Activated naive CD4-positive, alpha-beta T cell treated with anti-CD3 and anti-CD28 coated beads for 36 hours (primary cell): Measurements from ENCODE around the gene CEACAM21. TPM values are rescaled to one million over a fixed set of nuclear protein-coding genes. Genes with fewer than 3 reads are reported as not detected.

ENCODE experiments used
- CTCF ChIA-PET: fragments of 350-600 bp; sonication (Branson Sonifier 250); formaldehyde crosslinking; loops from one replicate; lab custom pipeline; 2021; ENCODE audit warnings: antibody characterized with exemption; lab: Charles Lee
- DNase-seq: peaks from one replicate; pipeline ENCODE4 v3.0.0-alpha.2; 2020
- H3K27ac Mint-ChIP-seq: one replicate; pipeline ENCODE4 v1.8.0; 2021; ENCODE audit warnings: mild to moderate bottlenecking, mixed read lengths
- H3K27me3 Mint-ChIP-seq: one replicate; pipeline ENCODE4 v1.8.0; 2021; ENCODE audit warnings: low read depth, mixed read lengths
- H3K36me3 Mint-ChIP-seq: one replicate; pipeline ENCODE4 v1.8.0; 2021; ENCODE audit warnings: low read depth, mixed read lengths
- H3K4me1 Mint-ChIP-seq: one replicate; pipeline ENCODE4 v1.8.0; 2021; ENCODE audit warnings: low read depth, mixed read lengths
- H3K4me3 Mint-ChIP-seq: one replicate; pipeline ENCODE4 v1.8.0; 2021; ENCODE audit warnings: mild to moderate bottlenecking, moderate library complexity, mixed read lengths
- H3K9me3 Mint-ChIP-seq: one replicate; pipeline ENCODE4 v1.8.0; 2021; ENCODE audit warnings: mixed read lengths
- intact Hi-C: fragments of 100-400 bp; cut with micrococcal nuclease; formaldehyde crosslinking; loops from one replicate; pipeline ENCODE4 v1.15.1; 2023
- total RNA-seq, 2 experiments: library from RNA; stranded (reverse); gene quantifications; one replicate each; pipeline ENCODE4 v1.2.3, GENCODE V29; 2021

Gene CEACAM21
- 10 to 100 TPM; 32.2 to 33.6 TPM for total RNA-seq

GRCh38 chr19:41575998-41576397, at the start of gene CEACAM21:
Gene CEACAM21, plus strand, starts transcription at chr19:41576166. Its CDS starts 109 bp downstream, at chr19:41576275.
- Mint-ChIP-seq H3K4me3 (peak within 1 kb of the TSS; percentile 78), H3K27ac (peak within 1 kb of the TSS; percentile 75), H3K4me1 (peaks cover 21% of the 10 kb centered on the region), H3K27me3 (no peaks in the 10 kb centered on the region), H3K36me3 (peaks cover 17% of the 10 kb centered on the region), H3K9me3 (peaks cover 6% of the 10 kb centered on the region)
- intact Hi-C loops: loop anchor here (1.0 to 10.0 kb wide), 2 partner anchors 19 to 371 kb away; no protein-coding TSS in a partner anchor
- DNase-seq: peak; percentile 82
- CTCF ChIA-PET: interaction anchor here (1.0 to 14.9 kb wide), 6 partner anchors 13 to 136 kb away, joined by 3 to 171 read pairs (median 8); no protein-coding TSS in a partner anchor

DNA sequence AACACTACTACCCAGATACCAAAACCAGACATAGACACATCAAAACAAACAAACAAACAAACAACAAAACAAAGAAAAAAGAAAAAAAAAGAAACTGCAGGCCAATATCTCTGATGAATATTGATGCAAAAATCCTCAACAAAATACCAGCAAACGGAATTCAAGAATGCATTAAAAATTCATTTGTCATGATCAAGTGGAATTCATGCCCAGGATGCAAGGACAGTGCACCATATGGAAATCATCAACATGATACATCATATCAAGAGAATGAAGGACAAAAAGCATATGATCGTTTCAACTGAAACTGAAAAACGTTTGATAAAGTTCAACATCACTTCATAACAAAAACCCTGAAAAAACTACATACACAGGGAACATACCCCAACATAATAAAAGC, 48.9 kb upstream of the CEACAM21 start:
- H3K9me3 Mint-ChIP-seq: peaks cover 25% of the 10 kb centered on the region
- intact Hi-C loops: no loop called here
- H3K27me3 Mint-ChIP-seq: no peaks in the 10 kb centered on the region
- no peak overlapping the region for H3K4me3 Mint-ChIP-seq
- CTCF ChIA-PET: interaction anchor here (1.1 kb wide), 1 partner anchor 45 kb away, joined by 3 read pairs; no protein-coding TSS in a partner anchor
- peaks cover 32% of the 10 kb centered on the region for H3K4me1 Mint-ChIP-seq
- H3K36me3 Mint-ChIP-seq: peaks cover 15% of the 10 kb centered on the region
- no peak overlapping the region for H3K27ac Mint-ChIP-seq
- DNase-seq: no peak

DNA sequence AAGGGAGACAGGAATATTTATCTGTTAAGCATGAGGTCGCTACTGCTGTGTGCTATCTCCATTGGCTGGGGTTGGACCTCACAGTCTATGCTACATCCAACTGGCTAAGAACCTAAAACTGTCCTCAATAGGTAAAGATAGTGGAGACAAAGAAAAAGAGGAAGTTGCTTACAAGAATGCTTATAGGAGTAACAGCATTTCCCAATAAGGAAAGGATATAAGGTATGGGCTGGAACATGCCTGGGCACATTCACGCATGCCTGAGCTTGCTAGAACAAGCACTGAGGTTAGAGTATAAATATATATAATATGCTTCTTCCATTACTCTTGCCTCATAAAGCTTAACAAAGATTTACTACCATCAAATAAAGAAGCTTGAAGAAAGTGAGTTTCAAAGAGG, 47.9 kb upstream of the CEACAM21 start:
- CTCF ChIA-PET: interaction anchor here (1.0 to 1.1 kb wide), 3 partner anchors 17 to 79 kb away, joined by 3 read pairs; no protein-coding TSS in a partner anchor
- H3K4me1 Mint-ChIP-seq: peaks cover 25% of the 10 kb centered on the region
- intact Hi-C loops: no loop called here
- peaks cover 28% of the 10 kb centered on the region for H3K9me3 Mint-ChIP-seq
- H3K4me3 Mint-ChIP-seq: no peak overlapping the region
- H3K36me3 Mint-ChIP-seq: peaks cover 17% of the 10 kb centered on the region
- no peak for DNase-seq
- peak overlapping the region; percentile 69 for H3K27ac Mint-ChIP-seq
- H3K27me3 Mint-ChIP-seq: no peaks in the 10 kb centered on the region

- Mint-ChIP-seq H3K4me1 (peaks cover 37% of the 10 kb centered on the region), H3K9me3 (peaks cover 28% of the 10 kb centered on the region), H3K27ac (peak overlapping the region; percentile 38), H3K27me3 (no peaks in the 10 kb centered on the region), H3K36me3 (peaks cover 17% of the 10 kb centered on the region), H3K4me3 (no peak overlapping the region)
- CTCF ChIA-PET: interaction anchor here (3.2 kb wide), 1 partner anchor 34 kb away, joined by 16 read pairs; no protein-coding TSS in a partner anchor
- DNase-seq: no peak
- intact Hi-C loops: loop anchor here (5.0 kb wide), 1 partner anchor 267 kb away; the partner anchor contains the start of gene HNRNPUL1
Observed at GRCh38 chr19:41529484-41530183, 46.3 kb upstream of the CEACAM21 start.

DNA sequence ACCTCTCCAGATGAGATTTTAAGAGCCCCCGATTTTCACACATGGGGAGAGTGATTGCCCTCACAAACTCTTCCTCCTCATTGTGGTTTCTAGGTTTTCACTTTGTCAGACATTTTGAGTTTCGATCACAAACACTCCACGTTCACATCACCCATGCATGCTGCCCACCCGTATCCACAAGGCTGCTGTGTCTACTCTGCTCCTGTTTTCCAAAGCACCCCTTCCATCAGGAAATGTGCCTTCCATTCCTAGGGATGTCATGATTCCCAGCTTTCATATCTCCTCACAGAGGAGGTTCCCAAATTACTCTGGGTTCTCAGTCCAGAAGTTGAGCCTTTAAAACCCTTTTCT, 45.8 kb upstream of the CEACAM21 start:
- intact Hi-C loops: loop anchor here (5.0 kb wide), 1 partner anchor 268 kb away; the partner anchor contains the start of gene HNRNPUL1
- Mint-ChIP-seq H3K4me3 (no peak overlapping the region), H3K36me3 (peaks cover 17% of the 10 kb centered on the region), H3K9me3 (peaks cover 28% of the 10 kb centered on the region), H3K27ac (peak overlapping the region; percentile 38), H3K27me3 (no peaks in the 10 kb centered on the region), H3K4me1 (peaks cover 42% of the 10 kb centered on the region)
- CTCF ChIA-PET: interaction anchor here (0.8 to 3.2 kb wide), 2 partner anchors 33 to 81 kb away, joined by 3 to 16 read pairs; no protein-coding TSS in a partner anchor
- DNase-seq: no peak

- H3K36me3 Mint-ChIP-seq: peaks cover 17% of the 10 kb centered on the region
- intact Hi-C loops: loop anchor here (1.0 to 5.0 kb wide), 2 partner anchors 10 to 269 kb away; partner anchors contain the start of gene HNRNPUL1
- no peak for DNase-seq
- no peaks in the 10 kb centered on the region for H3K27me3 Mint-ChIP-seq
- CTCF ChIA-PET: interaction anchor here (0.6 to 3.2 kb wide), 7 partner anchors 22 to 116 kb away, joined by 3 to 16 read pairs (median 6); no protein-coding TSS in a partner anchor
- H3K27ac Mint-ChIP-seq: peak overlapping the region; percentile 90
- H3K4me1 Mint-ChIP-seq: peaks cover 44% of the 10 kb centered on the region
- H3K9me3 Mint-ChIP-seq: peaks cover 28% of the 10 kb centered on the region
- H3K4me3 Mint-ChIP-seq: peak overlapping the region; percentile 78
Observed at GRCh38 chr19:41530761-41531301, 45.1 kb upstream of the CEACAM21 start.

DNA sequence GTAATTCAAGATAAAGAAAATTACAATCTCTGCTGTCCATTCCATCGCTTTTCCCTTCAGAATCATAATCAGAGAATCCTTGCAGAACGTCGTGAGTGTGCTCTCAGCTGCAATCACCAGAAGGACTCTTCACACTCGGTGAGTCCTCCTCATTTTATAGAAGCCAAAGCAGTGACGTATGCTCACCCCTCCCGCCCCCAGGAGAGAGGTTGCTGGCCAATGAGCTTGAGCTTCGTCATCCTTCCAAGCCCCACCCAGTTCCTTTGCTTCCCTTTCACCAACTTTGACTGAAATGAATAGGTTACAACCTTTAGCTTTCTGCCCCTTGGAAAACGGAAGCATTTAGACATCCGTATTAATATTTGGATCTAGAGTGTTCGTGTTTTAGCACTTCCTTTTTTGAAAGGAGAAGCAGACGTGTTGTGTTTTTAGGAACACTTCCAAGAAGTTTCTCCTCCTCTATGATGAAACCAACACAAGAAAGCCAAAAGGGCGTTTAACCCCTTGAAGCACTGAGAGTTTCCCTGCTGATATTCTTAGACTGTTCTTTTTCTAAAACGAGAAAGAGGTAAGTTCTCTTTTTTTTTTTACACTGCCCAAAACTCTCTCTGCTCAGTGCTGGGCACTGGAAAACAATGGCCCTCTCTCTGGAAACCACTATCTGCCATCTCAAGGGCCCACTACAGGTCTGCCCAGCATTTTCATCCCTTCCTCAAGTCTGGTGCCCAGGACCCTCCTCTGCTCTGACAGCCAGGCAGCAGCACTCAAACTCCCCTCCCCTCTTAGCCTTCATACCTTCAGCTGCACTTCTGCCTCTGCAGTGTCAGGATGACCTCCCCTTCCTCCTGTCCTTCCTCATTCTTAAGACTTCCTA, 44.3 kb upstream of the CEACAM21 start:
- Mint-ChIP-seq H3K9me3 (peaks cover 28% of the 10 kb centered on the region), H3K27ac (peak overlapping the region; percentile 90), H3K4me1 (peaks cover 52% of the 10 kb centered on the region), H3K36me3 (peaks cover 20% of the 10 kb centered on the region), H3K27me3 (no peaks in the 10 kb centered on the region), H3K4me3 (peak overlapping the region; percentile 78)
- DNase-seq: peak; percentile 95
- intact Hi-C loops: loop anchor here (1.0 to 5.0 kb wide), 2 partner anchors 10 to 269 kb away; partner anchors contain the start of gene HNRNPUL1
- CTCF ChIA-PET: interaction anchor here (0.6 to 3.2 kb wide), 11 partner anchors 11 to 269 kb away, joined by 3 to 16 read pairs (median 7); no protein-coding TSS in a partner anchor

DNA sequence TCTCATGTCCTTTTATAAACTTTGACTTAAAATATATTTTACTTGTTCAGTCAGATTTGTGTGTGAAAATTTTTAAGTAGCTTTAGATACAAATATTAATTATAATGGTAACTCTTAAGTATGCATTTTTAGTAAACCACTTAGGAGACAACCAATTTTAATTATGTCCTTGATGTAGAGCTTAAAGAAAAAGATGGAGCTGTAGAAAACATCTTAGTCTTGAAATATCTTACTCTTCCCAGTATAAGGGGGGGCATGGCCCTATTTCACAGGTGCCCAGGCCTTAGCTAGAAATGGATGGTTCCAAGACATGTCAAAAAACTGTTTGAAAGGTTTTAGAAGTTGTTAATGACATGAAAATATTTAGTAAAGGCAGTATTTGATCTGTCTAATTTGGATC, 43.4 kb upstream of the CEACAM21 start:
- CTCF ChIA-PET: interaction anchor here (0.6 to 3.2 kb wide), 9 partner anchors 10 to 270 kb away, joined by 3 to 16 read pairs (median 8); no protein-coding TSS in a partner anchor
- intact Hi-C loops: loop anchor here (5.0 kb wide), 1 partner anchor 270 kb away; the partner anchor contains the start of gene HNRNPUL1
- H3K27ac Mint-ChIP-seq: peak overlapping the region; percentile 27

DNA sequence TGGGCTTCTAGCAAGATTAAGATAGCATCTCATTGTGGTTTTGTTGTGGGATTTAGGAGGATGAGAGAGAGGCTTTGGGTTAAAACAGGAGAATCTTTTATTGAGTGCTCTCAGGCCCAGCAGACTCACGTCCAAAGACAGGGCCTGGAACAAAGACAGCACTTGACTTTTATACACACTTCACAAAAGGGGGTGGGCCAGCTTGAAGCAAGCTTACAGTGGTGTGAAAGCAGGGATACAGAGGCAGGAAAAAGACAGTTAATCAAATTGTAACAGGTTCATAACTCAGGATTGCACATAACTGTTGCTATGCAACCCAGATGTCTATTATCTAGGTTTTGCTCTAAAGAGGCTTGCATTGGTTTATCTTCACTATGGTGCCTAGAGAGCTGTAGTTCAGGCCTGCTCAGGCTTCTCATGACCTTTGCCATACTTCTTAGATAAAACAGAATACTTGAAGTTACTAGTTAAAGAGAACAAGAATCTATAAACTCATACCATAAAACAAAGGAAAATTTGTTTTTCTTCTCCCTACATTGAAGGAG, 42.2 kb upstream of the CEACAM21 start:
- Mint-ChIP-seq H3K27ac (peak overlapping the region; percentile 72), H3K36me3 (peaks cover 25% of the 10 kb centered on the region), H3K9me3 (peaks cover 28% of the 10 kb centered on the region), H3K27me3 (no peaks in the 10 kb centered on the region), H3K4me3 (peak overlapping the region; percentile 44), H3K4me1 (peaks cover 59% of the 10 kb centered on the region)
- CTCF ChIA-PET: interaction anchor here (0.9 to 2.5 kb wide), 6 partner anchors 9 to 85 kb away, joined by 3 to 16 read pairs (median 6); no protein-coding TSS in a partner anchor
- DNase-seq: no peak
- intact Hi-C loops: loop anchor here (5.0 kb wide), 1 partner anchor 271 kb away; the partner anchor contains the start of gene HNRNPUL1

More for the DNA sequence above, 43.4 kb upstream of the CEACAM21 start:
- no peak for DNase-seq
- Mint-ChIP-seq H3K27me3 (no peaks in the 10 kb centered on the region), H3K9me3 (peaks cover 28% of the 10 kb centered on the region), H3K36me3 (peaks cover 22% of the 10 kb centered on the region), H3K4me3 (peak overlapping the region; percentile 78), H3K4me1 (peaks cover 57% of the 10 kb centered on the region)

DNA sequence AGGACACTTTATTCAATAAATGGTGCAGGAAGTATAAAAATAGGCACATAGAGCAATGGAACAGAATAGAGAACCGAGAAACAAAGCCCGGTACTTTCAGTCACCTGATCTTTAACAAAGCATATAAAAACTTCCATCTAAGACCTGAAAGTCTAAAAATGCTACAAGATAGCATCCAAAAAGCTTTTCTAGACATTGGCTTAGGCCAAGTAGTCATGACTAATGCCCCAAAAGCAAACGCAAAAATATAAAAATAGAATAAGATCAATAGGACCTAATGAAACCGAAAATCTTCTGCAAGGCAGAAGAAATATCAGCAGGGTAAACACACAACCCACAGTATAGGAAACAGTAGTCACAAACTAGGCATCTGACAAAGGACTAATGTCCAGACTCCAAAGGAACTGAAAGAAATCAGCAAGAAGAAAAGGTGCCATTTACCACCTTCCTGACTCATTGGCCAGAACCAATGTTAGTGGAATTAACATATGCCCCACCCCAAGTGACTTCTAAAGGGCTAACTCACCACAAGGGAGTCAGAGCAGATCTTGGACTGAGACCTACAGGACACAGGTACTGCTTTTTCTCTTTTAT, 40.8 kb upstream of the CEACAM21 start:
- Mint-ChIP-seq H3K27ac (peak overlapping the region; percentile 87), H3K9me3 (peaks cover 15% of the 10 kb centered on the region), H3K27me3 (no peaks in the 10 kb centered on the region), H3K4me1 (peaks cover 62% of the 10 kb centered on the region), H3K36me3 (peaks cover 20% of the 10 kb centered on the region), H3K4me3 (peak overlapping the region; percentile 61)
- intact Hi-C loops: loop anchor here (1.0 kb wide), 2 partner anchors 8 to 14 kb away; no protein-coding TSS in a partner anchor
- DNase-seq: no peak
- CTCF ChIA-PET: interaction anchor here (0.8 to 1.9 kb wide), 4 partner anchors 14 to 86 kb away, joined by 3 to 7 read pairs (median 4); no protein-coding TSS in a partner anchor
